Epithelial cell of proximal tubule (primary cell): ENCODE measurements around the gene SETBP1. TPM values are rescaled to one million over a fixed set of nuclear protein-coding genes. Genes with fewer than 3 reads are reported as not detected.

Source experiments
- DNase-seq: peaks from one replicate; pipeline ENCODE4 v3.0.0-alpha.2; 2011; ENCODE audit warnings: low read depth
- H3K4me3 ChIP-seq: 2 replicates; pipeline ENCODE4 v1.5.1; 2011; ENCODE audit warnings: low read depth, mild to moderate bottlenecking, low read length
- total RNA-seq: library from RNA; depleted of rRNA; stranded (reverse); fragments of >200 nt; gene quantifications from 2 replicates; pipeline ENCODE4 v1.2.3, GENCODE V29; 2015
- TF ChIP-seq, protein P1 (sequence below): conservative IDR thresholded peaks from 2 replicates; pipeline ENCODE4 v1.5.1; 2012; ENCODE audit warnings: low read depth, mild to moderate bottlenecking, low read length

SETBP1 gene
- total RNA-seq, 1 donor from 2014 or later, result 2.4 TPM

DNA sequence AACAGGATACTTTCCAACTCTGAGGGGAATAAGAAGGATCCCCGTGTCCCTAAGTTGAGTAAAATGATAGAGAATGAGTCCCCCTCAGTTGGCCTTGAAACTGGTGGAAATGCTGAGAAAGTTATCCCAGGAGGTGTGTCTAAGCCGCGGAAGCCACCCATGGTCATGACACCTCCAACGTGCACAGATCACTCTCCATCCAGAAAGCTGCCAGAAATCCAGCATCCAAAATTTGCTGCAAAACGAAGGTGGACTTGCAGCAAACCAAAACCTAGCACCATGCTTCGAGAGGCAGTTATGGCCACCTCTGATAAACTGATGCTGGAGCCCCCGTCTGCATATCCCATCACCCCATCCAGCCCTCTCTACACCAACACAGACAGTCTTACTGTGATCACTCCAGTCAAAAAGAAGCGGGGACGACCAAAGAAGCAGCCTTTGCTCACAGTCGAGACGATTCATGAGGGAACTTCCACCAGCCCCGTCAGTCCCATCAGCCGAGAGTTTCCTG, 270.1 kb downstream of the SETBP1 start:
- TF ChIP-seq, protein P1, sequence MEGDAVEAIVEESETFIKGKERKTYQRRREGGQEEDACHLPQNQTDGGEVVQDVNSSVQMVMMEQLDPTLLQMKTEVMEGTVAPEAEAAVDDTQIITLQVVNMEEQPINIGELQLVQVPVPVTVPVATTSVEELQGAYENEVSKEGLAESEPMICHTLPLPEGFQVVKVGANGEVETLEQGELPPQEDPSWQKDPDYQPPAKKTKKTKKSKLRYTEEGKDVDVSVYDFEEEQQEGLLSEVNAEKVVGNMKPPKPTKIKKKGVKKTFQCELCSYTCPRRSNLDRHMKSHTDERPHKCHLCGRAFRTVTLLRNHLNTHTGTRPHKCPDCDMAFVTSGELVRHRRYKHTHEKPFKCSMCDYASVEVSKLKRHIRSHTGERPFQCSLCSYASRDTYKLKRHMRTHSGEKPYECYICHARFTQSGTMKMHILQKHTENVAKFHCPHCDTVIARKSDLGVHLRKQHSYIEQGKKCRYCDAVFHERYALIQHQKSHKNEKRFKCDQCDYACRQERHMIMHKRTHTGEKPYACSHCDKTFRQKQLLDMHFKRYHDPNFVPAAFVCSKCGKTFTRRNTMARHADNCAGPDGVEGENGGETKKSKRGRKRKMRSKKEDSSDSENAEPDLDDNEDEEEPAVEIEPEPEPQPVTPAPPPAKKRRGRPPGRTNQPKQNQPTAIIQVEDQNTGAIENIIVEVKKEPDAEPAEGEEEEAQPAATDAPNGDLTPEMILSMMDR, result no peak
- no peak for DNase-seq
- no peak overlapping the region for H3K4me3 ChIP-seq

DNA sequence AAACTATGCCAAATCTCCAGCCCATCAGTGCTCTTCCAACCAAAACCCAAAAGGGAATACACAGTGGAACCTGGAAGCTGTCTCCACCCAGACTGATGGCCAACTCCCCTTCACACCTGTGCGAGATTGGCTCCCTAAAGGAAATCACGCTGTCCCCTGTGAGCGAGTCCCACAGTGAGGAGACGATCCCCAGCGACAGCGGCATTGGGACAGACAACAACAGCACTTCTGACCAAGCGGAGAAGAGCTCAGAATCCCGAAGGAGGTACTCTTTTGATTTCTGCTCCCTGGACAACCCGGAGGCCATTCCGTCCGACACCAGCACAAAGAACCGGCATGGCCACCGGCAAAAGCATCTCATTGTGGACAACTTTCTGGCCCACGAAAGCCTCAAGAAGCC, 271.1 kb downstream of the SETBP1 start:
- TF ChIP-seq, protein P1, result no peak
- H3K4me3 ChIP-seq, result no peak overlapping the region
- DNase-seq, result no peak

DNA sequence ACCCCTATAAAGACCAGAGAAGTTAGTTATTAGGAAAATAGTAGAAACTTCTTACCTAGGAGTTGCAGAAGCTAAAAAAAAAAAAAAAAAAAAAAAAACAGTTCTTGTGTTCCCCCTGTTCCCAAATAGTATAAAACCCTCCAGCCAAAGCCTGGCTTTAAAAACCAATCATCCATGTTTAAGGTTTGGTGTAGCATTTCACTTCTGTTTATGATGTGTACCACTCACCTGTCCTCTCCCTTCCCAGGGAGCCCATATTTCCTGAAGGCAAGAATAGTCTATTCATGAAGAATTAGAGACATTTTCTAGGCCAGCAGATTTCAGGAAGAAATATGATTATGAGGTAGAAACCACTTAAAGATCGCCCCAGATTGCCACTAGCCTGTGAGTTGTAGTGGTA, 273.6 kb downstream of the SETBP1 start:
- H3K4me3 ChIP-seq, result no peak overlapping the region
- TF ChIP-seq, protein P1, result no peak
- DNase-seq, result no peak

DNA sequence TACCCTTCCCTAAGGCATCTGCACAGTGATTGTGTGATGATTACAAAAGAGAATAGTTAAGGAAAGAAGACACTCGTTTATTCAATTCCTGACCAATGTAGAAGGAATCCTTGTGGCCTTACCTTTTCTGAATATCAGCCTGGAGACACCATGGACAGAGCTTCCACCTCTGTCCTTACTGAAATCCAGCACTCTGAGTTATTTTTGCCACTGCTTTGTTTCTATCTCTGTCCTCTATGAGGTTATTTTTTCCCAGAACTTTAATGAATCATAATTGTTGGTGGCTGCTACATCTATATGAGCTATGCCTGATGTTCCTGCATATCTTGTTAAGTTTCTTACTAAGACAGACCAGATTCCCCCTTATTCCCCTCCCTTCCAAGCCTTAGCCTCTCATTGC, 275.1 kb downstream of the SETBP1 start:
- TF ChIP-seq, protein P1, result no peak
- DNase-seq, result no peak
- H3K4me3 ChIP-seq, result no peak overlapping the region

DNA sequence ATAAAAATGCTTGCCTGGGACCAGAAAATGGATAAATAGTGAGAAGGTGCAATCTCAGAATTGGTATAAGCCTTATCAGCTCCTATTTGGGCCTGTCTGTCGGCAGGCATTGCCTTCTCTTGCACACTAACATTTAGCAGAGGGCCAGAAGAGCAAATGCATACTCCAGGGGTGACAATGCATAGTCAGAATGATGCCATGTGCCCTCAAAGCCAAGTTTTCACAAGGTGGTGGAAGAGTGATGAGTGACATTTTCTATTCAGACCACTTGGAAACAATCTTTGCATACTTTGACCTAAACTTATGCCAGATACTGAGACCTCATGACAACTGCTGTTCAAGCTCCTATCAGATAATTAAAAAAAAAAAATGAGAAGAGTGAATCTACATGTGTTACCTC, 276.3 kb downstream of the SETBP1 start:
- TF ChIP-seq, protein P1, result no peak
- DNase-seq, result no peak
- no peak overlapping the region for H3K4me3 ChIP-seq

DNA sequence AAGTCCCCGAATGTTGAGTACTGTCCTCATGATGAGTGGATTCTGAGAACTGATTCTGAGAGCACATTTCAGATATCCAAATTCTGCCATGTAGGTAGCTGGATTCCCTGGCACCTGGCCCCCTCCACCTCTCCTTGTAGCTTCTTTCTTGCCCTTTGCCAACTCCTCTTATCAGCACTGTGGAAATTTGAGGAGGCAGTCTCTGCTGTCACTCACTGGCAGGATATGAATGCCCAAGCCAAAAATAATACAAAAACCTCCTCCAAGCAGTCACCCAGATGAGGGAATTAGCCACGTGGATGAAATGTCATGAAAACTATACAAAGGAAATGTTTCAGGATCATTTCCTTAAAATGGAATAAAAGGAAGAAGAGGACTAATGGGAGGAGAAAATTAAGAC, 276.8 kb downstream of the SETBP1 start:
- DNase-seq, result no peak
- TF ChIP-seq, protein P1, result no peak
- no peak overlapping the region for H3K4me3 ChIP-seq

DNA sequence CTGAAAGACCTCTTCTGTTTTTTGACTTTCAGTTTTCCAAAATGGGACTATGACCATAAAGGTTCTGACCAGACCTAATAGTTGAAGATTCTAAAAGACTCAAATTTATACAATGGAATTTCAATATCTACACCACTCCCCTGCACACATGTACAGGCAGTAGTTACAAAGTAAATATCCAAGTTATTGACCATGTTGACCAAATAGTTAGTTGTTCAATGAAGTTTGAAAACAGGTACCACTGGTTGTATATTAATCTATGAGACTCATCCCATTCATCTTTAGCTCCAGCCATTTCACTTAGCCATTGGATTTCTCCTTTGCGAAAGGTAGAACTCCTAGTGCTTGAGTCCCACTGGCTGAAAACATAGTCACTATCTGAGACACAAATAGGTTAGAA, 277.4 kb downstream of the SETBP1 start:
- no peak overlapping the region for H3K4me3 ChIP-seq
- TF ChIP-seq, protein P1, result no peak
- no peak for DNase-seq
